HepG2 (cell line): ENCODE data around the gene GCM1. TPM values are rescaled to one million over a fixed set of nuclear protein-coding genes. Genes with fewer than 3 reads are reported as not detected.

Experiments used
- ARNTL ChIP-seq: sonication (generic); formaldehyde crosslinking; IDR thresholded peaks from 2 replicates; pipeline ENCODE4 v1.4.0; 2020; ENCODE audit warnings: mild to moderate bottlenecking, missing genetic modification reagents
- BCL6 ChIP-seq: IDR thresholded peaks from 2 replicates; pipeline ENCODE4 v1.6.1; 2016; ENCODE audit warnings: missing genetic modification reagents, missing compliant biosample characterization
- CEBPG ChIP-seq: IDR thresholded peaks from 2 replicates; pipeline ENCODE4 v1.6.1; 2016
- CHD2 ChIP-seq: IDR thresholded peaks from 2 replicates; pipeline ENCODE4 v1.6.1; 2011; ENCODE audit warnings: low read depth, low read length, improper control_type of control experiment
- GATAD2A ChIP-seq: IDR thresholded peaks from 2 replicates; pipeline ENCODE4 v1.6.1; 2016
- HDAC2 ChIP-seq: sonication (generic); formaldehyde crosslinking; IDR thresholded peaks from 2 replicates; pipeline ENCODE4 v1.4.0; 2020; ENCODE audit warnings: missing genetic modification reagents
- HOXA3 ChIP-seq: sonication (generic); formaldehyde crosslinking; IDR thresholded peaks from 2 replicates; pipeline ENCODE4 v1.5.0; 2020; ENCODE audit warnings: missing genetic modification reagents
- HOXA9 ChIP-seq: sonication (generic); formaldehyde crosslinking; IDR thresholded peaks from 2 replicates; pipeline ENCODE4 v1.8.1; 2022; ENCODE audit warnings: missing genetic modification reagents, mild to moderate bottlenecking, moderate library complexity, borderline replicate concordance
- MATR3 ChIP-seq: sonication (generic); formaldehyde crosslinking; IDR thresholded peaks from 2 replicates; pipeline ENCODE4 v1.4.0; 2020; ENCODE audit warnings: missing genetic modification reagents
- PAX8 ChIP-seq: sonication (generic); formaldehyde crosslinking; IDR thresholded peaks from 2 replicates; pipeline ENCODE4 v1.8.0; 2022; ENCODE audit warnings: mild to moderate bottlenecking, missing genetic modification reagents, borderline replicate concordance
- SIN3B ChIP-seq: fragments of 150-350 bp; IDR thresholded peaks from 2 replicates; pipeline ENCODE4 v1.6.1; 2014; ENCODE audit warnings: low read length
- SMAD3 ChIP-seq: sonication (generic); formaldehyde crosslinking; IDR thresholded peaks from 2 replicates; pipeline ENCODE4 v1.4.0; 2020; ENCODE audit warnings: missing genetic modification reagents
- TBP ChIP-seq: sonication (generic); formaldehyde crosslinking; IDR thresholded peaks from 2 replicates; pipeline ENCODE4 v1.5.0; 2020; ENCODE audit warnings: missing genetic modification reagents
- TRIM24 ChIP-seq: sonication (generic); formaldehyde crosslinking; IDR thresholded peaks from 2 replicates; pipeline ENCODE4 v1.8.0; 2022; ENCODE audit warnings: mild to moderate bottlenecking, missing genetic modification reagents
- ZNF335 ChIP-seq: sonication (generic); formaldehyde crosslinking; IDR thresholded peaks from 2 replicates; pipeline ENCODE4 v1.4.0; 2020; ENCODE audit warnings: missing genetic modification reagents
- ZNF501 ChIP-seq: sonication (generic); formaldehyde crosslinking; IDR thresholded peaks from 2 replicates; pipeline ENCODE4 v1.5.1; 2020; ENCODE audit warnings: mild to moderate bottlenecking, moderate library complexity, missing genetic modification reagents
- ZNF674 ChIP-seq: sonication (generic); formaldehyde crosslinking; IDR thresholded peaks from 2 replicates; pipeline ENCODE4 v1.5.0; 2020; ENCODE audit warnings: low read depth, mild to moderate bottlenecking, missing genetic modification reagents
- polyA plus RNA-seq, 8 experiments: library from polyadenylated mRNA; depleted of rRNA in 3 of 8; stranded (reverse) in 7 of 8; unstranded in 1 of 8; fragments of >200 nt; fragmentation: Illumina TruSeq in 4 of 8; extraction: Trizol in 4 of 8; gene quantifications; 2 replicates each; pipeline versions ENCODE4 v1.2.1 to v1.2.3, GENCODE V29; 2011 to 2016; ENCODE audit warnings: low read depth in 4 of 8, missing spikeins in 1 of 8, mixed read lengths in 1 of 8; ENCODE audit not compliant: insufficient read depth in 1 of 8
- total RNA-seq, 5 experiments: library from RNA; depleted of rRNA; stranded (reverse); fragments of >200 nt; fragmentation: Illumina TruSeq; extraction: Trizol; gene quantifications; 2 replicates each; pipeline ENCODE4 v1.2.3, GENCODE V29; 2016; ENCODE audit warnings: low read depth in 1 of 5
- TF ChIP-seq, protein P1 (sequence below): IDR thresholded peaks from 2 replicates; pipeline ENCODE4 v1.6.1; 2016; ENCODE audit warnings: control low read depth
- TF ChIP-seq, protein P2 (sequence below): IDR thresholded peaks from 2 replicates; pipeline ENCODE4 v1.6.1; 2018; ENCODE audit warnings: missing genetic modification reagents
- TF ChIP-seq, protein P3 (sequence below): sonication (generic); formaldehyde crosslinking; IDR thresholded peaks from 2 replicates; pipeline ENCODE4 v1.8.1; 2023; ENCODE audit warnings: missing genetic modification reagents, mild to moderate bottlenecking, borderline replicate concordance
- TF ChIP-seq, protein P4 (sequence below): sonication (generic); formaldehyde crosslinking; IDR thresholded peaks from 2 replicates; pipeline ENCODE4 v1.5.1; 2020; ENCODE audit warnings: missing genetic modification reagents, mild to moderate bottlenecking, borderline replicate concordance
- TF ChIP-seq, protein P5 (sequence below): sonication (generic); formaldehyde crosslinking; IDR thresholded peaks from 2 replicates; pipeline ENCODE4 v1.8.1; 2023; ENCODE audit warnings: missing genetic modification reagents, inconsistent platforms, borderline replicate concordance
- TF ChIP-seq, protein P6 (sequence below): sonication (generic); formaldehyde crosslinking; IDR thresholded peaks from 2 replicates; pipeline ENCODE4 v1.5.1; 2020; ENCODE audit warnings: missing genetic modification reagents, mild to moderate bottlenecking, borderline replicate concordance
- TF ChIP-seq, protein P7 (sequence below): sonication (generic); formaldehyde crosslinking; IDR thresholded peaks from 2 replicates; pipeline ENCODE4 v1.4.0; 2020; ENCODE audit warnings: missing genetic modification reagents; ENCODE audit errors: not compliant biosample characterization

The GCM1 gene
- total and polyA plus RNA-seq, 2 of the 13 experiments (the other 11 are each of a cell fraction or from before 2014, with no cell fraction given): 0.04 to 0.13 TPM

DNA sequence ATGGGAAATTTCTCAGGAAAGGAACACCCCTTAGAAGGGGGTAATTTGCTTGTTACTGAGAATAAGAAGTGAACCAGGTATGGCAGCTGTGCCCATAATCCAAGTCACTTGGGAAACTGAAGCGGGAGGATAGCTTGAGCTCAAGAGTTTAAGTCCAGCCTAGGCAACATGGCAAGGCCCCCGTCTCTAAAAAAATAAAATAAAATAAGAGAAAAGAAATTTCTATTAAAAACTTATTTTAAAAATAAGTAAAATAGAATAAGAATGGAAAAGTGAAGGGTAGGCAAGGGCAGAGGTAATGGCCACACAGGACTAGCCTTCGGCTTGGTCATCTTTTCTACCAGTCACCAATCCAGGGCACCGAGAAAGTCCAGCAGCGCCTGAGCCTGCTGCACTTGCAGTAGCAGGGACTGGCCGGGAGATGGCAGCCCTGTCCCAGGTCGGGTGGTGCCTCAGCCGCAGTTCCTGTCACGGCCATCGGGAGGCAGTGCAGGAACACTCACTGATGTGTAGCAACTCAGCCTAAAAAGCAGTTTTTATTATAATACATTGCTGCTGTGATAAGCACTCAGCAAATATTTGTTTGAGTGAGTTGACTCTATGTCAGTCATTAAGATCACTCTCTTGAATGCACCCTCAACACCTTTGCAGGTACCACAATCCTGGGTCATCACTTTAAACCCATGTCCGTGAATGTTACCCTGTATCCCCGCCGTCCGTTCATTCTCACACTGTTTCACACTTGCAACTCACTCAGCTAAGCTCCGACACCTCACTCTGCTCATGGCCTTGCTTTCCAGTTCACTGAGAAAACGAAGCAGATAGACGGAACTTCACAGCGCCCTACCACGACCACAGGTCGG lies 23.2 kb upstream of the GCM1 start (continued):
- peak; percentile 70 for TF ChIP-seq GATAD2A
- TF ChIP-seq SIN3B: 0 out of 2 replicates have a peak, but pooled peaks have one; percentile 24
- TF ChIP-seq HOXA9 (CRISPR knock-in tag): no peak
- TF ChIP-seq MATR3 (CRISPR knock-in tag): no peak
- TF ChIP-seq, protein P1, sequence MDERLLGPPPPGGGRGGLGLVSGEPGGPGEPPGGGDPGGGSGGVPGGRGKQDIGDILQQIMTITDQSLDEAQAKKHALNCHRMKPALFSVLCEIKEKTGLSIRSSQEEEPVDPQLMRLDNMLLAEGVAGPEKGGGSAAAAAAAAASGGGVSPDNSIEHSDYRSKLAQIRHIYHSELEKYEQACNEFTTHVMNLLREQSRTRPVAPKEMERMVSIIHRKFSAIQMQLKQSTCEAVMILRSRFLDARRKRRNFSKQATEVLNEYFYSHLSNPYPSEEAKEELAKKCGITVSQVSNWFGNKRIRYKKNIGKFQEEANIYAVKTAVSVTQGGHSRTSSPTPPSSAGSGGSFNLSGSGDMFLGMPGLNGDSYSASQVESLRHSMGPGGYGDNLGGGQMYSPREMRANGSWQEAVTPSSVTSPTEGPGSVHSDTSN (CRISPR knock-in tag): no peak
- TF ChIP-seq, protein P2, sequence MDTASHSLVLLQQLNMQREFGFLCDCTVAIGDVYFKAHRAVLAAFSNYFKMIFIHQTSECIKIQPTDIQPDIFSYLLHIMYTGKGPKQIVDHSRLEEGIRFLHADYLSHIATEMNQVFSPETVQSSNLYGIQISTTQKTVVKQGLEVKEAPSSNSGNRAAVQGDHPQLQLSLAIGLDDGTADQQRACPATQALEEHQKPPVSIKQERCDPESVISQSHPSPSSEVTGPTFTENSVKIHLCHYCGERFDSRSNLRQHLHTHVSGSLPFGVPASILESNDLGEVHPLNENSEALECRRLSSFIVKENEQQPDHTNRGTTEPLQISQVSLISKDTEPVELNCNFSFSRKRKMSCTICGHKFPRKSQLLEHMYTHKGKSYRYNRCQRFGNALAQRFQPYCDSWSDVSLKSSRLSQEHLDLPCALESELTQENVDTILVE: peak; percentile 73; the same call in 1 of the 2 replicates
- TF ChIP-seq PAX8 (CRISPR knock-in tag): no peak
- TF ChIP-seq, protein P3, sequence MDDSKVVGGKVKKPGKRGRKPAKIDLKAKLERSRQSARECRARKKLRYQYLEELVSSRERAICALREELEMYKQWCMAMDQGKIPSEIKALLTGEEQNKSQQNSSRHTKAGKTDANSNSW: no peak
- TF ChIP-seq HDAC2: peak; percentile 27; the same call in 1 of the 2 replicates
- TF ChIP-seq SMAD3 (CRISPR knock-in tag): peak; percentile 94
- TF ChIP-seq BCL6: peak; percentile 33; the same call in 1 of the 2 replicates
- TF ChIP-seq, protein P4, sequence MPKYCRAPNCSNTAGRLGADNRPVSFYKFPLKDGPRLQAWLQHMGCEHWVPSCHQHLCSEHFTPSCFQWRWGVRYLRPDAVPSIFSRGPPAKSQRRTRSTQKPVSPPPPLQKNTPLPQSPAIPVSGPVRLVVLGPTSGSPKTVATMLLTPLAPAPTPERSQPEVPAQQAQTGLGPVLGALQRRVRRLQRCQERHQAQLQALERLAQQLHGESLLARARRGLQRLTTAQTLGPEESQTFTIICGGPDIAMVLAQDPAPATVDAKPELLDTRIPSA (CRISPR knock-in tag): no peak
- no peak for TF ChIP-seq ZNF674 (CRISPR knock-in tag)
- TF ChIP-seq ARNTL (CRISPR knock-in tag): no peak
- TF ChIP-seq TBP: no peak
- TF ChIP-seq, protein P5, sequence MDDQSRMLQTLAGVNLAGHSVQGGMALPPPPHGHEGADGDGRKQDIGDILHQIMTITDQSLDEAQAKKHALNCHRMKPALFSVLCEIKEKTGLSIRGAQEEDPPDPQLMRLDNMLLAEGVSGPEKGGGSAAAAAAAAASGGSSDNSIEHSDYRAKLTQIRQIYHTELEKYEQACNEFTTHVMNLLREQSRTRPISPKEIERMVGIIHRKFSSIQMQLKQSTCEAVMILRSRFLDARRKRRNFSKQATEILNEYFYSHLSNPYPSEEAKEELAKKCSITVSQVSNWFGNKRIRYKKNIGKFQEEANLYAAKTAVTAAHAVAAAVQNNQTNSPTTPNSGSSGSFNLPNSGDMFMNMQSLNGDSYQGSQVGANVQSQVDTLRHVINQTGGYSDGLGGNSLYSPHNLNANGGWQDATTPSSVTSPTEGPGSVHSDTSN (CRISPR knock-in tag): no peak
- TF ChIP-seq, protein P6, sequence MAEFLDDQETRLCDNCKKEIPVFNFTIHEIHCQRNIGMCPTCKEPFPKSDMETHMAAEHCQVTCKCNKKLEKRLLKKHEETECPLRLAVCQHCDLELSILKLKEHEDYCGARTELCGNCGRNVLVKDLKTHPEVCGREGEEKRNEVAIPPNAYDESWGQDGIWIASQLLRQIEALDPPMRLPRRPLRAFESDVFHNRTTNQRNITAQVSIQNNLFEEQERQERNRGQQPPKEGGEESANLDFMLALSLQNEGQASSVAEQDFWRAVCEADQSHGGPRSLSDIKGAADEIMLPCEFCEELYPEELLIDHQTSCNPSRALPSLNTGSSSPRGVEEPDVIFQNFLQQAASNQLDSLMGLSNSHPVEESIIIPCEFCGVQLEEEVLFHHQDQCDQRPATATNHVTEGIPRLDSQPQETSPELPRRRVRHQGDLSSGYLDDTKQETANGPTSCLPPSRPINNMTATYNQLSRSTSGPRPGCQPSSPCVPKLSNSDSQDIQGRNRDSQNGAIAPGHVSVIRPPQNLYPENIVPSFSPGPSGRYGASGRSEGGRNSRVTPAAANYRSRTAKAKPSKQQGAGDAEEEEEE: peak; percentile 68; the same call in 1 of the 2 replicates
- no peak for TF ChIP-seq ZNF501
- TF ChIP-seq ZNF335 (CRISPR knock-in tag): no peak
- TF ChIP-seq HOXA3 (CRISPR knock-in tag): peak; percentile 66; the same call in 1 of the 2 replicates
- TF ChIP-seq CEBPG: peak; percentile 63
- TF ChIP-seq CHD2: no peak
- TF ChIP-seq TRIM24 (CRISPR knock-in tag): no peak
- TF ChIP-seq, protein P7, sequence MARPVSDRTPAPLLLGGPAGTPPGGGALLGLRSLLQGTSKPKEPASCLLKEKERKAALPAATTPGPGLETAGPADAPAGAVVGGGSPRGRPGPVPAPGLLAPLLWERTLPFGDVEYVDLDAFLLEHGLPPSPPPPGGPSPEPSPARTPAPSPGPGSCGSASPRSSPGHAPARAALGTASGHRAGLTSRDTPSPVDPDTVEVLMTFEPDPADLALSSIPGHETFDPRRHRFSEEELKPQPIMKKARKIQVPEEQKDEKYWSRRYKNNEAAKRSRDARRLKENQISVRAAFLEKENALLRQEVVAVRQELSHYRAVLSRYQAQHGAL (CRISPR knock-in tag): no peak
